Measurements from ENCODE around the gene DDX5.

GRCh38 chr17:64504769-64505339 is 1.2 kb downstream of the DDX5 start:
- no peak for TF ChIP-seq CTCF (IDR thresholded peaks at IDR 0.05)
- TF ChIP-seq POLR2A (IDR thresholded peaks at IDR 0.05), result no peak
